ENCODE results near the gene SEC14L2. TPM values are rescaled to one million over a fixed set of nuclear protein-coding genes. Genes with fewer than 3 reads are reported as not detected.
"Not testable (repeated sequence)": the region's sequence is repeated elsewhere in the genome, so short reads cannot be mapped to it uniquely, and the experiment has no call there.

Gene SEC14L2
- polyA plus RNA-seq, 12 donors = 1.1 to 4.3 (median 2.1) TPM; not detected in 2

GRCh38 chr22:30453731-30454510 lies 57.1 kb downstream of the SEC14L2 start:
- DNase-seq = no peak

- no peak for DNase-seq
These were observed 58.4 kb downstream of the SEC14L2 start for GRCh38 chr22:30455075-30455840.

- DNase-seq = no peak
These were observed 61.2 kb downstream of the SEC14L2 start for GRCh38 chr22:30457981-30458380.

GRCh38 chr22:30459181-30460052 lies 62.6 kb downstream of the SEC14L2 start:
- no peak for DNase-seq

GRCh38 chr22:30460147-30460546 lies 63.3 kb downstream of the SEC14L2 start:
- no peak for DNase-seq

- not testable (repeated sequence) for DNase-seq
These were observed 63.7 kb downstream of the SEC14L2 start for GRCh38 chr22:30460555-30460954.

- no peak for DNase-seq
These were observed 72.3 kb downstream of the SEC14L2 start for GRCh38 chr22:30469165-30469564.

GRCh38 chr22:30470655-30471054 lies 73.8 kb downstream of the SEC14L2 start:
- no peak for DNase-seq

GRCh38 chr22:30471616-30472318 lies 74.9 kb downstream of the SEC14L2 start, which contains the start of gene SEC14L3:
SEC14L3 (minus strand) TSS chr22:30472017; CDS start chr22:30471958, 59 bp downstream.
- no peak for DNase-seq

GRCh38 chr22:30472994-30473720 lies 76.3 kb downstream of the SEC14L2 start:
- DNase-seq = no peak

GRCh38 chr22:30474121-30474520 lies 77.3 kb downstream of the SEC14L2 start:
- DNase-seq = no peak

Other genes starting within 250 kb of the SEC14L2 start
- 1 to 10 TPM in 6 of 12 donors, under 1 TPM in 5, not detected in 1; 0.62 to 9.6 (median 1.0) TPM for gene LIF, start 150.3 kb upstream of the SEC14L2 start, polyA plus RNA-seq (ENCODE audit: insufficient read length in 12 of 12)
- gene OSM, start 130.2 kb upstream of the SEC14L2 start, polyA plus RNA-seq (ENCODE audit: insufficient read length in 12 of 12) = 1 to 10 TPM in 1 of 12 donors, under 1 TPM in 7, not detected in 4; 0.13 to 1.2 (median 0.36) TPM
- 10 to 100 TPM in 1 of 12 donors, 1 to 10 TPM in 10, not detected in 1; 2.5 to 25.7 (median 4.1) TPM for gene CASTOR1, start 107.5 kb upstream of the SEC14L2 start, polyA plus RNA-seq (ENCODE audit: insufficient read length in 12 of 12)
- gene TBC1D10A, start 70.1 kb upstream of the SEC14L2 start, polyA plus RNA-seq (ENCODE audit: insufficient read length in 12 of 12) = 10 to 100 TPM in 2 of 12 donors, 1 to 10 TPM in 9, not detected in 1; 4.6 to 16.9 (median 6.4) TPM
- gene SF3A1, start 40.1 kb upstream of the SEC14L2 start, polyA plus RNA-seq (ENCODE audit: insufficient read length in 12 of 12) = 100 to 1,000 TPM in 1 of 12 donors, 10 to 100 TPM in 10, not detected in 1; 49.9 to 189 (median 71.6) TPM
- 1 to 10 TPM in 8 of 12 donors, under 1 TPM in 2, not detected in 2; 0.69 to 3.5 (median 1.1) TPM for gene CCDC157, start 40.0 kb upstream of the SEC14L2 start, polyA plus RNA-seq (ENCODE audit: insufficient read length in 12 of 12)
- gene RNF215, start 9.6 kb upstream of the SEC14L2 start, polyA plus RNA-seq (ENCODE audit: insufficient read length in 12 of 12) = 100 to 1,000 TPM in 1 of 12 donors, 10 to 100 TPM in 8, 1 to 10 TPM in 3; 5.4 to 297 (median 11.3) TPM
- 1 to 10 TPM in 10 of 12 donors, not detected in 2; 3.2 to 6.2 (median 5.0) TPM for gene MTFP1, start 28.8 kb downstream of the SEC14L2 start, polyA plus RNA-seq (ENCODE audit: insufficient read length in 12 of 12)
- not detected for gene SEC14L3, start 75.0 kb downstream of the SEC14L2 start, polyA plus RNA-seq (ENCODE audit: insufficient read length in 12 of 12)
- under 1 TPM in 10 of 12 donors, not detected in 2; 0.08 to 0.45 (median 0.15) TPM for gene SEC14L4, start 108.7 kb downstream of the SEC14L2 start, polyA plus RNA-seq (ENCODE audit: insufficient read length in 12 of 12)
- gene SEC14L6, start 149.7 kb downstream of the SEC14L2 start, polyA plus RNA-seq (ENCODE audit: insufficient read length in 12 of 12) = under 1 TPM in 10 of 12 donors, not detected in 2; 0.12 to 0.51 (median 0.29) TPM
- gene GAL3ST1, start 177.6 kb downstream of the SEC14L2 start, polyA plus RNA-seq (ENCODE audit: insufficient read length in 12 of 12) = 10 to 100 TPM in 1 of 12 donors, 1 to 10 TPM in 9, not detected in 2; 3.1 to 11.7 (median 5.2) TPM
- gene PES1, start 194.9 kb downstream of the SEC14L2 start, polyA plus RNA-seq (ENCODE audit: insufficient read length in 12 of 12) = 10 to 100 TPM in 11 of 12 donors, not detected in 1; 40.9 to 58.0 (median 44.8) TPM
- gene TCN2, start 210.2 kb downstream of the SEC14L2 start, polyA plus RNA-seq (ENCODE audit: insufficient read length in 12 of 12) = 10 to 100 TPM in 5 of 12 donors, 1 to 10 TPM in 5, not detected in 2; 6.7 to 14.6 (median 10.2) TPM
- 1 to 10 TPM in 10 of 12 donors, not detected in 2; 1.6 to 4.6 (median 2.1) TPM for gene SLC35E4, start 238.8 kb downstream of the SEC14L2 start, polyA plus RNA-seq (ENCODE audit: insufficient read length in 12 of 12)